22Rv1 (cell line): ENCODE results near the gene IPO5.

Experiments used
- ZFX ChIP-seq: fragments of 450-650 bp; IDR thresholded peaks from 2 replicates; pipeline ENCODE4 v1.6.1; 2017; ENCODE audit warnings: antibody characterized with exemption, borderline replicate concordance
- TF ChIP-seq, protein P1 (sequence below): fragments of 450-650 bp; IDR thresholded peaks from 2 replicates; pipeline ENCODE4 v1.5.1; 2017; ENCODE audit warnings: mild to moderate bottlenecking

DNA sequence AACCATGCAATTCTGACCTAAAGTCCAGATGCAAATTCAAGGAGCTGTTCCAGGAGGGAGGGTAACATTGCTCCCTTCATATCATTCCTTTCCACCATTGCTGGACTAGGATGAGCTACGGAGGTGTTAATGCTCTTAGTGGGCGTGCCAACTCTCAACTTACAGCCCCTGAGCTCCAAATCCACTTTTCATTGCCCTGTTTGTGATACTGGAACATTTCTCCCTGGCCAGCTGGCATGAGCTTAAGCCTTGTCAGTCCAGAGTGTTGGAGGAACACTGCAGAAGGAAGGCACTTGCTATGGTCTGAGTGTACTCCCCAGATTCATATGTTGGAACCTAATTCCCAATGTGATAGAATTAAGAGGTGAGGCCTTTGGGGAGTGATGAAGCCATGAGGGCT lies 119.0 kb downstream of the IPO5 start:
- TF ChIP-seq, protein P1, sequence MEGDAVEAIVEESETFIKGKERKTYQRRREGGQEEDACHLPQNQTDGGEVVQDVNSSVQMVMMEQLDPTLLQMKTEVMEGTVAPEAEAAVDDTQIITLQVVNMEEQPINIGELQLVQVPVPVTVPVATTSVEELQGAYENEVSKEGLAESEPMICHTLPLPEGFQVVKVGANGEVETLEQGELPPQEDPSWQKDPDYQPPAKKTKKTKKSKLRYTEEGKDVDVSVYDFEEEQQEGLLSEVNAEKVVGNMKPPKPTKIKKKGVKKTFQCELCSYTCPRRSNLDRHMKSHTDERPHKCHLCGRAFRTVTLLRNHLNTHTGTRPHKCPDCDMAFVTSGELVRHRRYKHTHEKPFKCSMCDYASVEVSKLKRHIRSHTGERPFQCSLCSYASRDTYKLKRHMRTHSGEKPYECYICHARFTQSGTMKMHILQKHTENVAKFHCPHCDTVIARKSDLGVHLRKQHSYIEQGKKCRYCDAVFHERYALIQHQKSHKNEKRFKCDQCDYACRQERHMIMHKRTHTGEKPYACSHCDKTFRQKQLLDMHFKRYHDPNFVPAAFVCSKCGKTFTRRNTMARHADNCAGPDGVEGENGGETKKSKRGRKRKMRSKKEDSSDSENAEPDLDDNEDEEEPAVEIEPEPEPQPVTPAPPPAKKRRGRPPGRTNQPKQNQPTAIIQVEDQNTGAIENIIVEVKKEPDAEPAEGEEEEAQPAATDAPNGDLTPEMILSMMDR, result no peak
- TF ChIP-seq ZFX, result no peak
